GM19025 (cell line): ENCODE results near the gene CPLX1.

ENCODE experiments used
- ATAC-seq: cut with Tn5 transposase; IDR thresholded peaks from one replicate; pipeline ENCODE4 v1.9.1; 2021; ENCODE audit warnings: mild to moderate bottlenecking, low read depth, moderate library complexity; ENCODE audit not compliant: unreplicated experiment

The CPLX1 gene

GRCh38 chr4:834368-835147 is 8.6 kb upstream of the CPLX1 start:
- ATAC-seq = no peak

- no peak for ATAC-seq
These were observed 7.9 kb upstream of the CPLX1 start for GRCh38 chr4:833731-834367.

- no peak for ATAC-seq
These were observed 7.2 kb upstream of the CPLX1 start for GRCh38 chr4:833156-833555.

- no peak for ATAC-seq
These were observed 6.6 kb upstream of the CPLX1 start for GRCh38 chr4:832536-832935.

- ATAC-seq = no peak
These were observed 6.2 kb upstream of the CPLX1 start for GRCh38 chr4:832108-832507.

- no peak for ATAC-seq
These were observed 5.5 kb upstream of the CPLX1 start for GRCh38 chr4:831483-831805.

- ATAC-seq = no peak
These were observed 4.9 kb upstream of the CPLX1 start for GRCh38 chr4:830601-831482.

- no peak for ATAC-seq
These were observed 4.1 kb upstream of the CPLX1 start for GRCh38 chr4:829761-830600.

- no peak for ATAC-seq
These were observed 3.4 kb upstream of the CPLX1 start for GRCh38 chr4:829291-829690.

- no peak for ATAC-seq
These were observed 2.8 kb upstream of the CPLX1 start for GRCh38 chr4:828641-829271.

- no peak for ATAC-seq
These were observed 1.5 kb upstream of the CPLX1 start for GRCh38 chr4:827209-828081.

GRCh38 chr4:826508-827208 is 729 bp upstream of the CPLX1 start:
- no peak for ATAC-seq

GRCh38 chr4:825063-825970 is 612 bp downstream of the CPLX1 start:
- no peak for ATAC-seq

GRCh38 chr4:824461-825062 is 1.4 kb downstream of the CPLX1 start:
- no peak for ATAC-seq

- ATAC-seq = no peak
These were observed 2.0 kb downstream of the CPLX1 start for GRCh38 chr4:823761-824460.

- no peak for ATAC-seq
These were observed 2.7 kb downstream of the CPLX1 start for GRCh38 chr4:823176-823760.
